ENCODE data around the gene LBH. TPM values are rescaled to one million over a fixed set of nuclear protein-coding genes. Genes with fewer than 3 reads are reported as not detected.

Gene LBH
- total and polyA plus RNA-seq, 2 experiments from 2014 or later = 17.5 to 30.3 TPM

DNA sequence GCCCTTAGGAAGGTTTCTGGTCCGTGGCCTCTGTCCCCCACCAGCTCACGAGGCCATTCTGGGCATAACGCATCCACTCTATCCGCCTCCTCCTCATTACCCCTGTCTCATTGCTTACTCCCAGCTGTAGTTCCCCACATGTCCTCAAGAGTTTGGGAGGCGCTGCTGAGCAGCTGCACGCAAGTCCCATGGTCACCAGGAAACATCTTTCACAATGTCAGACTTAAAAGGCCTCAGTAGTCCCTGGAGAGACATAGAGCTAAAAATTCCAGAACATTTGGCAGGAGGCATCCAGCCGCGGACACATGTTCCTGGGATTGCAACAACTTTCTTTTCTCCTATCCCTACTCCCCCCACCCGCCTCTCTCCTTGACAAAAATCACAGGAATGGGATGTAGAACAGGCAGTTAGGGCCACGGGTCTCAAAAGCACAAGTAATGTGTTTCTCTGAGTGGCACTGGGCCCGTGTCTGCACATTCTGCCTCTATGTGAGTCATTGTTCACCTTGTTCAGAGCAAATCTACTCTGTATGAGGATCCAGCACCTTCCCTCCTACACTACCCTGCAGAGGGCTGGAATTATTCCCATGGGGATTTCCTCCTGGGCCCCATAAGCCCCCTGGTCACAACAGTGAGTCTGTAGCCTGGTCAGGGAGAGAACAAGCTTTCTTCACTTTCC lies 8.1 kb downstream of the LBH start:
- H3K9me3 Mint-ChIP-seq = no peaks in the 10 kb centered on the region
- Histone ChIP-seq H4K20me1 (replicated peaks; ENCODE audit: insufficient read depth) (no peaks in the 10 kb centered on the region; the same call in 1 of the 2 replicates), H3K9me2 (ENCODE audit: insufficient read depth) (no peaks in the 10 kb centered on the region), H3K4me3 (no peak overlapping the region), H3K27ac (ENCODE audit: low read depth) (no peak overlapping the region), H3K27me3 (ENCODE audit: insufficient read depth) (no peaks in the 10 kb centered on the region), H3F3A (replicated peaks; ENCODE audit: low read depth) (no peaks in the 10 kb centered on the region), H3K4me1 (ENCODE audit: insufficient read depth) (no peaks in the 10 kb centered on the region), H2AFZ (no peak overlapping the region), H3K36me3 (ENCODE audit: insufficient read depth) (no peaks in the 10 kb centered on the region; the same call in 1 of the 2 replicates), H3K79me2 (replicated peaks; ENCODE audit: insufficient read depth) (peaks cover 18% of the 10 kb centered on the region), H3K4me2 (no peak overlapping the region)
- no peak overlapping the region for H3K27ac Mint-ChIP-seq
- H3K4me3 Mint-ChIP-seq = no peak overlapping the region
- peaks cover 11% of the 10 kb centered on the region for H3K4me1 Mint-ChIP-seq
- 0 out of 3 replicates have a peak, but pooled peaks cover 4% of the 10 kb centered on the region for H3K36me3 Mint-ChIP-seq (ENCODE audit: low read depth)
- DNase-seq (ENCODE audit: low spot score) (peak; percentile 84), ATAC-seq (peak; percentile 92)
- TF ChIP-seq EZH2 (IDR thresholded peaks at IDR 0.05; ENCODE audit: low read depth, unreplicated experiment) (no peak), ZNF331 (CRISPR knock-in tag; IDR thresholded peaks at IDR 0.05; ENCODE audit: low read depth) (no peak), POLR2AphosphoS5 (IDR thresholded peaks at IDR 0.05; ENCODE audit: low read depth) (no peak), CREB1 (CRISPR knock-in tag; IDR thresholded peaks at IDR 0.05; ENCODE audit: low read depth) (no peak), EZH2phosphoT487 (IDR thresholded peaks at IDR 0.05; ENCODE audit: unreplicated experiment) (no peak)
- TF ChIP-seq, protein P1, sequence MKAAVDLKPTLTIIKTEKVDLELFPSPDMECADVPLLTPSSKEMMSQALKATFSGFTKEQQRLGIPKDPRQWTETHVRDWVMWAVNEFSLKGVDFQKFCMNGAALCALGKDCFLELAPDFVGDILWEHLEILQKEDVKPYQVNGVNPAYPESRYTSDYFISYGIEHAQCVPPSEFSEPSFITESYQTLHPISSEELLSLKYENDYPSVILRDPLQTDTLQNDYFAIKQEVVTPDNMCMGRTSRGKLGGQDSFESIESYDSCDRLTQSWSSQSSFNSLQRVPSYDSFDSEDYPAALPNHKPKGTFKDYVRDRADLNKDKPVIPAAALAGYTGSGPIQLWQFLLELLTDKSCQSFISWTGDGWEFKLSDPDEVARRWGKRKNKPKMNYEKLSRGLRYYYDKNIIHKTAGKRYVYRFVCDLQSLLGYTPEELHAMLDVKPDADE (IDR thresholded peaks at IDR 0.05) = no peak
- TF ChIP-seq, protein P2, sequence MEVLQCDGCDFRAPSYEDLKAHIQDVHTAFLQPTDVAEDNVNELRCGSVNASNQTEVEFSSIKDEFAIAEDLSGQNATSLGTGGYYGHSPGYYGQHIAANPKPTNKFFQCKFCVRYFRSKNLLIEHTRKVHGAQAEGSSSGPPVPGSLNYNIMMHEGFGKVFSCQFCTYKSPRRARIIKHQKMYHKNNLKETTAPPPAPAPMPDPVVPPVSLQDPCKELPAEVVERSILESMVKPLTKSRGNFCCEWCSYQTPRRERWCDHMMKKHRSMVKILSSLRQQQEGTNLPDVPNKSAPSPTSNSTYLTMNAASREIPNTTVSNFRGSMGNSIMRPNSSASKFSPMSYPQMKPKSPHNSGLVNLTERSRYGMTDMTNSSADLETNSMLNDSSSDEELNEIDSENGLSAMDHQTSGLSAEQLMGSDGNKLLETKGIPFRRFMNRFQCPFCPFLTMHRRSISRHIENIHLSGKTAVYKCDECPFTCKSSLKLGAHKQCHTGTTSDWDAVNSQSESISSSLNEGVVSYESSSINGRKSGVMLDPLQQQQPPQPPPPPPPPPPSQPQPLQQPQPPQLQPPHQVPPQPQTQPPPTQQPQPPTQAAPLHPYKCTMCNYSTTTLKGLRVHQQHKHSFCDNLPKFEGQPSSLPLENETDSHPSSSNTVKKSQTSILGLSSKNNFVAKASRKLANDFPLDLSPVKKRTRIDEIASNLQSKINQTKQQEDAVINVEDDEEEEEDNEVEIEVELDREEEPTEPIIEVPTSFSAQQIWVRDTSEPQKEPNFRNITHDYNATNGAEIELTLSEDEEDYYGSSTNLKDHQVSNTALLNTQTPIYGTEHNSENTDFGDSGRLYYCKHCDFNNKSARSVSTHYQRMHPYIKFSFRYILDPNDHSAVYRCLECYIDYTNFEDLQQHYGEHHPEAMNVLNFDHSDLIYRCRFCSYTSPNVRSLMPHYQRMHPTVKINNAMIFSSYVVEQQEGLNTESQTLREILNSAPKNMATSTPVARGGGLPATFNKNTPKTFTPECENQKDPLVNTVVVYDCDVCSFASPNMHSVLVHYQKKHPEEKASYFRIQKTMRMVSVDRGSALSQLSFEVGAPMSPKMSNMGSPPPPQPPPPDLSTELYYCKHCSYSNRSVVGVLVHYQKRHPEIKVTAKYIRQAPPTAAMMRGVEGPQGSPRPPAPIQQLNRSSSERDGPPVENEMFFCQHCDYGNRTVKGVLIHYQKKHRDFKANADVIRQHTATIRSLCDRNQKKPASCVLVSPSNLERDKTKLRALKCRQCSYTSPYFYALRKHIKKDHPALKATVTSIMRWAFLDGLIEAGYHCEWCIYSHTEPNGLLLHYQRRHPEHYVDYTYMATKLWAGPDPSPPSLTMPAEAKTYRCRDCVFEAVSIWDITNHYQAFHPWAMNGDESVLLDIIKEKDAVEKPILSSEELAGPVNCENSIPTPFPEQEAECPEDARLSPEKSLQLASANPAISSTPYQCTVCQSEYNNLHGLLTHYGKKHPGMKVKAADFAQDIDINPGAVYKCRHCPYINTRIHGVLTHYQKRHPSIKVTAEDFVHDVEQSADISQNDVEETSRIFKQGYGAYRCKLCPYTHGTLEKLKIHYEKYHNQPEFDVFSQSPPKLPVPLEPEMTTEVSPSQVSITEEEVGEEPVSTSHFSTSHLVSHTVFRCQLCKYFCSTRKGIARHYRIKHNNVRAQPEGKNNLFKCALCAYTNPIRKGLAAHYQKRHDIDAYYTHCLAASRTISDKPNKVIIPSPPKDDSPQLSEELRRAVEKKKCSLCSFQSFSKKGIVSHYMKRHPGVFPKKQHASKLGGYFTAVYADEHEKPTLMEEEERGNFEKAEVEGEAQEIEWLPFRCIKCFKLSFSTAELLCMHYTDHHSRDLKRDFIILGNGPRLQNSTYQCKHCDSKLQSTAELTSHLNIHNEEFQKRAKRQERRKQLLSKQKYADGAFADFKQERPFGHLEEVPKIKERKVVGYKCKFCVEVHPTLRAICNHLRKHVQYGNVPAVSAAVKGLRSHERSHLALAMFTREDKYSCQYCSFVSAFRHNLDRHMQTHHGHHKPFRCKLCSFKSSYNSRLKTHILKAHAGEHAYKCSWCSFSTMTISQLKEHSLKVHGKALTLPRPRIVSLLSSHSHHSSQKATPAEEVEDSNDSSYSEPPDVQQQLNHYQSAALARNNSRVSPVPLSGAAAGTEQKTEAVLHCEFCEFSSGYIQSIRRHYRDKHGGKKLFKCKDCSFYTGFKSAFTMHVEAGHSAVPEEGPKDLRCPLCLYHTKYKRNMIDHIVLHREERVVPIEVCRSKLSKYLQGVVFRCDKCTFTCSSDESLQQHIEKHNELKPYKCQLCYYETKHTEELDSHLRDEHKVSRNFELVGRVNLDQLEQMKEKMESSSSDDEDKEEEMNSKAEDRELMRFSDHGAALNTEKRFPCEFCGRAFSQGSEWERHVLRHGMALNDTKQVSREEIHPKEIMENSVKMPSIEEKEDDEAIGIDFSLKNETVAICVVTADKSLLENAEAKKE (CRISPR knock-in tag; IDR thresholded peaks at IDR 0.05) = no peak
- TF ChIP-seq, protein P3, sequence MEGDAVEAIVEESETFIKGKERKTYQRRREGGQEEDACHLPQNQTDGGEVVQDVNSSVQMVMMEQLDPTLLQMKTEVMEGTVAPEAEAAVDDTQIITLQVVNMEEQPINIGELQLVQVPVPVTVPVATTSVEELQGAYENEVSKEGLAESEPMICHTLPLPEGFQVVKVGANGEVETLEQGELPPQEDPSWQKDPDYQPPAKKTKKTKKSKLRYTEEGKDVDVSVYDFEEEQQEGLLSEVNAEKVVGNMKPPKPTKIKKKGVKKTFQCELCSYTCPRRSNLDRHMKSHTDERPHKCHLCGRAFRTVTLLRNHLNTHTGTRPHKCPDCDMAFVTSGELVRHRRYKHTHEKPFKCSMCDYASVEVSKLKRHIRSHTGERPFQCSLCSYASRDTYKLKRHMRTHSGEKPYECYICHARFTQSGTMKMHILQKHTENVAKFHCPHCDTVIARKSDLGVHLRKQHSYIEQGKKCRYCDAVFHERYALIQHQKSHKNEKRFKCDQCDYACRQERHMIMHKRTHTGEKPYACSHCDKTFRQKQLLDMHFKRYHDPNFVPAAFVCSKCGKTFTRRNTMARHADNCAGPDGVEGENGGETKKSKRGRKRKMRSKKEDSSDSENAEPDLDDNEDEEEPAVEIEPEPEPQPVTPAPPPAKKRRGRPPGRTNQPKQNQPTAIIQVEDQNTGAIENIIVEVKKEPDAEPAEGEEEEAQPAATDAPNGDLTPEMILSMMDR (conservative IDR thresholded peaks at IDR 0.05; ENCODE audit: low read depth in 2 of 2) = peak; percentile 89 to 94
- peaks cover 4% of the 10 kb centered on the region for H3K27me3 Mint-ChIP-seq (ENCODE audit: insufficient read depth, low read depth, poor library complexity)
